ENCODE results near the gene UBAP1L.

- TF ChIP-seq, protein P1, sequence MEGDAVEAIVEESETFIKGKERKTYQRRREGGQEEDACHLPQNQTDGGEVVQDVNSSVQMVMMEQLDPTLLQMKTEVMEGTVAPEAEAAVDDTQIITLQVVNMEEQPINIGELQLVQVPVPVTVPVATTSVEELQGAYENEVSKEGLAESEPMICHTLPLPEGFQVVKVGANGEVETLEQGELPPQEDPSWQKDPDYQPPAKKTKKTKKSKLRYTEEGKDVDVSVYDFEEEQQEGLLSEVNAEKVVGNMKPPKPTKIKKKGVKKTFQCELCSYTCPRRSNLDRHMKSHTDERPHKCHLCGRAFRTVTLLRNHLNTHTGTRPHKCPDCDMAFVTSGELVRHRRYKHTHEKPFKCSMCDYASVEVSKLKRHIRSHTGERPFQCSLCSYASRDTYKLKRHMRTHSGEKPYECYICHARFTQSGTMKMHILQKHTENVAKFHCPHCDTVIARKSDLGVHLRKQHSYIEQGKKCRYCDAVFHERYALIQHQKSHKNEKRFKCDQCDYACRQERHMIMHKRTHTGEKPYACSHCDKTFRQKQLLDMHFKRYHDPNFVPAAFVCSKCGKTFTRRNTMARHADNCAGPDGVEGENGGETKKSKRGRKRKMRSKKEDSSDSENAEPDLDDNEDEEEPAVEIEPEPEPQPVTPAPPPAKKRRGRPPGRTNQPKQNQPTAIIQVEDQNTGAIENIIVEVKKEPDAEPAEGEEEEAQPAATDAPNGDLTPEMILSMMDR (IDR thresholded peaks at IDR 0.05): no peak
- TF ChIP-seq POLR2A (IDR thresholded peaks at IDR 0.05) (no peak), EP300 (IDR thresholded peaks at IDR 0.05) (no peak)
These were observed 14.6 kb downstream of the UBAP1L start for GRCh38 chr15:65100442-65100841.
